ENCODE data around the gene ATRIP.
"Not testable (repeated sequence)": the region's sequence is repeated elsewhere in the genome, so short reads cannot be mapped to it uniquely, and the experiment has no call there.

ATRIP gene

DNA sequence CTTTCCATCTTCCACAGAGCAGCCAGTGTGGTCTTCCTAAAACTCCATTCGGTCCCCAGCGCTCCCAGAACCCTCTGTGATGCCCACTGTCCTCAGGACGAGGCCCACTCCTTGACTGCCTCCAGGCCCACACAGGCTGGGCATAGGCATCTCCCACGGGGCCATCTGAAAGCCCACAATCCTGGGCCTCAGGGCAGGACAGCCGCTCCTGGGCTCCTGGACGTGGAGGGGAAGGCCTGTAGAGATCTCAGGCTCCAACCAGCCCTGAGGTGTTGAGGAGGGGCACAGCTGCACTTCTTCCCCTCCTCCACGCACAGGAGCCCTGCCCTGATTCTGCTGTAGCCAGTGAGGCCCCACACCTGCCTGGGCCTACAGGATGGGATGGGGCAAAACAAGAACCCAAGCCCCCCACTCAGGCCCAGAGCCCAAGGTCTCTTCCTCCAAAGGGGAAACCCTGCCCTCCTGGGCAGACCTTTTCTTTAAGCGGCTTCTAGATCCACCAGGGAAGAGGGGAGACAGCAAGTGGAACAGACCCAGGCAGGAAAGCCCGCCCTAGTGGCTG lies 31.5 kb downstream of the ATRIP start:
- Histone ChIP-seq H2AK5ac (ENCODE audit: low read length) (no peak overlapping the region), H4K8ac (ENCODE audit: low read depth, low read length) (no peak overlapping the region), H4K91ac (ENCODE audit: low read depth, low read length) (no peak overlapping the region), H3K36me3 (ENCODE audit: control insufficient read depth in 1 of 2, insufficient read depth in 2 of 2, low read length in 2 of 2) (peaks cover 15 to 23% of the 10 kb centered on the region in 2 experiments), H4K12ac (ENCODE audit: low read depth, low read length) (no peak overlapping the region), H3K27me3 (ENCODE audit: insufficient read depth, low read length) (no peaks in the 10 kb centered on the region), H2AFZ (ENCODE audit: insufficient read depth, low read length, poor library complexity) (no peak overlapping the region), H3K4me2 (ENCODE audit: low read length) (no peak overlapping the region), H3K4me1 (ENCODE audit: control insufficient read depth in 1 of 2, insufficient read depth in 2 of 2, low read length in 2 of 2) (peaks cover 3 to 10% of the 10 kb centered on the region in 2 experiments), H2BK5ac (ENCODE audit: low read depth, low read length, poor library complexity) (no peak overlapping the region), H3K4ac (ENCODE audit: low read depth, low read length) (no peak overlapping the region), H3K18ac (ENCODE audit: low read length) (no peak overlapping the region), H2BK12ac (ENCODE audit: low read length) (no peak overlapping the region), H3K14ac (ENCODE audit: low read length) (no peak overlapping the region), H2BK120ac (ENCODE audit: insufficient read depth, low read length, poor library complexity) (no peak overlapping the region), H3K79me1 (ENCODE audit: low read length) (peaks cover 6% of the 10 kb centered on the region), H3K27ac (ENCODE audit: low read depth, low read length) (no peak overlapping the region), H3K79me2 (ENCODE audit: control insufficient read depth, insufficient read depth, low read length, poor library complexity) (no peaks in the 10 kb centered on the region), H3K23ac (ENCODE audit: low read length) (no peak overlapping the region), H3K9me3 (ENCODE audit: insufficient read depth, low read depth, low read length) (no peaks in the 10 kb centered on the region), H3K4me3 (ENCODE audit: low read depth, low read length) (no peak overlapping the region), H3K9ac (ENCODE audit: low read length) (no peak overlapping the region)
- no peak for DNase-seq
- WGBS (ENCODE audit: extremely low coverage, insufficient coverage, insufficient read length): no CpG with 5 or more reads among the region's 9 CpGs

DNA sequence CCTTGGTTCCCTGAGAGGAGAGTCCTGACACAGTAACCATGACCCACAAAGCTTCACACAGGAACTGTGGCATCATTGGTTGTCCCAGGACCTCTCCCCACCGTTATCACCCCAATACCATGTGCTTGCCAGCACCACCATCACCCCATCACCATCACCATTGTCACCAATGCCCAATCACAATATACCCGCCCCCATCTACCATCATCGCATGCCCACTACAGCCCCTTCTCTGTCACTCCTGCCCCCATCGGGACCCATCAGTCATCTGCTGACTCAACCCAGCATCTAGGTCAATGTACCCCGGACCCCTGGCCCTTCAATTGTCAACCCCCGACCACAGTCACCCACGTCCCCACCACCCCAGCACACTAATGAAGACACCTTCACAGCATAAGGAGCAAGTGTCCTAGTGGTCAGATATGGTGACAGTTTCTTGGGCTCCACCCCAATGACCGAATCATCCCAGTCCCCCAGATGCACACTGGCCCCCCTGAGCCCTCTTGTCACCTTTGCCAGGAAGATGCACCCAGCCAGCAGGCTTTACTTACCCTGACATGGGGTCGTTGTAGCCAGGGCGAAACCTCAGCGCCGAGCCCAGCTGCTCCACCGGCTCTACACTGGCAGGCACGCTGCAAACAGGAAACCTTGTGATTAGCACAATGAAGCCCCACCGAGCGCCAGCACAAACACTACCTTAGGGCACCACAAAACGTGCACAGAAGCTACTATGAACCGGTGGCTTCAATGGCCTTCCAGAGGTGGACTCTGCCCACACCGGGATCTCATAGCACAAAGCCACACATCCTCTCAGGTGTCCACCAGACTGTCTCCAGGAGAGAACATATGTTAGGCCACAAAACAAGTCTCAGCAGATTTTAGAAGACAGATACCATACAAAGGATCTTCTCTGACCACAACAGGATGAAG lies 32.4 kb downstream of the ATRIP start:
- Histone ChIP-seq H3K4me2 (ENCODE audit: low read length) (no peak overlapping the region), H3K9me3 (ENCODE audit: insufficient read depth, low read depth, low read length) (no peaks in the 10 kb centered on the region), H2BK5ac (ENCODE audit: low read depth, low read length, poor library complexity) (no peak overlapping the region), H4K12ac (ENCODE audit: low read depth, low read length) (no peak overlapping the region), H3K9ac (ENCODE audit: low read length) (no peak overlapping the region), H3K4me3 (ENCODE audit: low read depth, low read length) (no peak overlapping the region), H3K79me2 (ENCODE audit: control insufficient read depth, insufficient read depth, low read length, poor library complexity) (no peaks in the 10 kb centered on the region), H3K79me1 (ENCODE audit: low read length) (peaks cover 1% of the 10 kb centered on the region), H2BK12ac (ENCODE audit: low read length) (no peak overlapping the region), H3K18ac (ENCODE audit: low read length) (no peak overlapping the region), H3K4me1 (ENCODE audit: control insufficient read depth in 1 of 2, insufficient read depth in 2 of 2, low read length in 2 of 2) (peaks cover 3 to 4% of the 10 kb centered on the region in 2 experiments), H2AK5ac (ENCODE audit: low read length) (no peak overlapping the region), H4K8ac (ENCODE audit: low read depth, low read length) (no peak overlapping the region), H4K91ac (ENCODE audit: low read depth, low read length) (no peak overlapping the region), H2BK120ac (ENCODE audit: insufficient read depth, low read length, poor library complexity) (no peak overlapping the region), H3K4ac (ENCODE audit: low read depth, low read length) (no peak overlapping the region), H3K36me3 (ENCODE audit: control insufficient read depth in 1 of 2, insufficient read depth in 2 of 2, low read length in 2 of 2) (peaks cover 15 to 23% of the 10 kb centered on the region in 2 experiments), H3K14ac (ENCODE audit: low read length) (no peak overlapping the region), H2AFZ (ENCODE audit: insufficient read depth, low read length, poor library complexity) (no peak overlapping the region), H3K27me3 (ENCODE audit: insufficient read depth, low read length) (no peaks in the 10 kb centered on the region), H3K23ac (ENCODE audit: low read length) (no peak overlapping the region), H3K27ac (ENCODE audit: low read depth, low read length) (no peak overlapping the region)
- no peak for DNase-seq
- WGBS (ENCODE audit: extremely low coverage, insufficient coverage, insufficient read length): no CpG with 5 or more reads among the region's 19 CpGs

DNA sequence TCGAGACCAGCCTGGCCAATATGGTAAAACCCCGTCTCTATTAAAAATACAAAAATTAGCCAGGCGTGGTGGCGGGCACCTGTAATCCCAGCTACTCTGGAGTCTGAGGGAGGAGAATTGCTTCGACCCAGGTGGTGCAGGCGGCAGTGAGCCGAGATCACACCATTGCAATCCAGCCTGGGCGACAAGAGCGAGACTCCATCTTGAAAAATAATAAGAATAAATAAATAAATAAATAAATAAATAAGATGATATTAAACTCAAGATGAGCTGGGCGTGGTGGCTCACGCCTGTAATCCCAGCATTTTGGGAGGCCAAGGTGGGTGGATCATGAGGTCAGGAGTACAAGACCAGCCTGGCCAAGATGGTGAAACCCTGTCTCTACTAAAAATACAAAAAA lies 34.4 kb downstream of the ATRIP start:
- H3K4me3 ChIP-seq (ENCODE audit: low read depth, low read length); H3K27me3 ChIP-seq (ENCODE audit: insufficient read depth, low read length): not testable (repeated sequence)
- no CpG with 5 or more reads among the region's 11 CpGs for WGBS (ENCODE audit: extremely low coverage, insufficient coverage, insufficient read length)

DNA sequence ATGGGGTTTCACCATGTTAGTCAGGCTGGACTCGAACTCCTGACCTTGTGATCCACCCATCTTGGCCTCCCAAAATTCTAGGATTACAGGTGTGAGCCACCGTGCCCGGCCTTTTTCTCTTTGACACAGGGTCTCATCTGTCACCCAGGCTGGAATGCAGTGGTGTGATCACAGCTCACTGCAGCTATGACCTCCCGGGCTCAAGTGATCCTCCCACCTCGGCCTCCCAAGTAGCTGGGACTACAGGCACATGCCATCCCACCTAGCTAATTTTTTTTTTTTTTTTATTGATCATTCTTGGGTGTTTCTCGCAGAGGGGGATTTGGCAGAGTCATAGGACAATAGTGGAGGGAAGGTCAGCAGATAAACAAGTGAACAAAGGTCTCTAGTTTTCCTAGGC lies 36.3 kb downstream of the ATRIP start:
- not testable (repeated sequence) for H3K79me1 ChIP-seq (ENCODE audit: low read length); H3K27ac ChIP-seq (ENCODE audit: low read depth, low read length); H3K14ac ChIP-seq (ENCODE audit: low read length); H3K9ac ChIP-seq (ENCODE audit: low read length); H3K27me3 ChIP-seq (ENCODE audit: insufficient read depth, low read length); H3K4me2 ChIP-seq (ENCODE audit: low read length); H2AFZ ChIP-seq (ENCODE audit: insufficient read depth, low read length, poor library complexity); H2BK120ac ChIP-seq (ENCODE audit: insufficient read depth, low read length, poor library complexity); H3K4ac ChIP-seq (ENCODE audit: low read depth, low read length); H3K23ac ChIP-seq (ENCODE audit: low read length); H2BK12ac ChIP-seq (ENCODE audit: low read length); H4K8ac ChIP-seq (ENCODE audit: low read depth, low read length); H3K4me1 ChIP-seq (ENCODE audit: control insufficient read depth in 1 of 2, insufficient read depth in 2 of 2, low read length in 2 of 2); H2AK5ac ChIP-seq (ENCODE audit: low read length); H3K4me3 ChIP-seq (ENCODE audit: low read depth, low read length); H2BK5ac ChIP-seq (ENCODE audit: low read depth, low read length, poor library complexity); H3K18ac ChIP-seq (ENCODE audit: low read length); DNase-seq; H3K79me2 ChIP-seq (ENCODE audit: control insufficient read depth, insufficient read depth, low read length, poor library complexity); H4K91ac ChIP-seq (ENCODE audit: low read depth, low read length); H4K12ac ChIP-seq (ENCODE audit: low read depth, low read length); H3K9me3 ChIP-seq (ENCODE audit: insufficient read depth, low read depth, low read length)
- peaks cover 6 to 15% of the 10 kb centered on the region in 2 experiments for H3K36me3 ChIP-seq (ENCODE audit: control insufficient read depth in 1 of 2, insufficient read depth in 2 of 2, low read length in 2 of 2)
- WGBS (ENCODE audit: extremely low coverage, insufficient coverage, insufficient read length): no CpG with 5 or more reads among the region's 6 CpGs

More for the DNA sequence above, 34.4 kb downstream of the ATRIP start:
- H4K91ac ChIP-seq (ENCODE audit: low read depth, low read length); H3K79me1 ChIP-seq (ENCODE audit: low read length); H2AFZ ChIP-seq (ENCODE audit: insufficient read depth, low read length, poor library complexity); H3K27ac ChIP-seq (ENCODE audit: low read depth, low read length); H2BK5ac ChIP-seq (ENCODE audit: low read depth, low read length, poor library complexity); H3K14ac ChIP-seq (ENCODE audit: low read length); H3K9me3 ChIP-seq (ENCODE audit: insufficient read depth, low read depth, low read length); H2BK120ac ChIP-seq (ENCODE audit: insufficient read depth, low read length, poor library complexity); H3K4ac ChIP-seq (ENCODE audit: low read depth, low read length); H3K23ac ChIP-seq (ENCODE audit: low read length); H3K4me1 ChIP-seq (ENCODE audit: control insufficient read depth in 1 of 2, insufficient read depth in 2 of 2, low read length in 2 of 2); H4K12ac ChIP-seq (ENCODE audit: low read depth, low read length); H2AK5ac ChIP-seq (ENCODE audit: low read length); H3K18ac ChIP-seq (ENCODE audit: low read length); H3K9ac ChIP-seq (ENCODE audit: low read length); H4K8ac ChIP-seq (ENCODE audit: low read depth, low read length); H3K79me2 ChIP-seq (ENCODE audit: control insufficient read depth, insufficient read depth, low read length, poor library complexity); H3K4me2 ChIP-seq (ENCODE audit: low read length); H2BK12ac ChIP-seq (ENCODE audit: low read length); DNase-seq: not testable (repeated sequence)
- peaks cover 10 to 20% of the 10 kb centered on the region in 2 experiments for H3K36me3 ChIP-seq (ENCODE audit: control insufficient read depth in 1 of 2, insufficient read depth in 2 of 2, low read length in 2 of 2)

Data from trophoblast cell (in vitro differentiated cells and primary cell).